ENCODE measurements around the gene NDUFV3.

The NDUFV3 gene

DNA sequence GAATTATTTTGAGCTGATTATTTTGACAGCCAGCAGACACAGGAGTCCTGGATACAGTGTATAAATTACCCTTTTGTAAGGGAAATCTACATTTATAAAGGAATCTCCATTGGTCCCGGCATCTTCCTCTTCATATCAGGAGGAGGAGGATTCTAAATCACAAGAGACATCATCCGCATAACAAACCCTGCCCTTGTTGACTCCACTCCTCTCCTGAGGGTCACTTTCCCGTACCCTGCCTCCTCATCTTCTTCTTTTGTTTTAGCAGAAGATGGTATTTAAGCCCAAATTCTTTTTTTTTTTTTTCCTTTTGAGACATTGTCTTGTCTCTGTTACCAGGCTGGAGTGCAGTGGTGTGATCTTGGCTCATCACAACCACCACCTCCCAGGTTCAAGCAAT, 66.6 kb downstream of the NDUFV3 start:
- no peaks in the 10 kb centered on the region for H3K27me3 ChIP-seq (ENCODE audit: control insufficient read depth, insufficient read depth, low read length)
- no peak overlapping the region for H3K27ac ChIP-seq (ENCODE audit: low read depth, low read length)
- H3K4me3 ChIP-seq (ENCODE audit: low read length) = no peak overlapping the region

DNA sequence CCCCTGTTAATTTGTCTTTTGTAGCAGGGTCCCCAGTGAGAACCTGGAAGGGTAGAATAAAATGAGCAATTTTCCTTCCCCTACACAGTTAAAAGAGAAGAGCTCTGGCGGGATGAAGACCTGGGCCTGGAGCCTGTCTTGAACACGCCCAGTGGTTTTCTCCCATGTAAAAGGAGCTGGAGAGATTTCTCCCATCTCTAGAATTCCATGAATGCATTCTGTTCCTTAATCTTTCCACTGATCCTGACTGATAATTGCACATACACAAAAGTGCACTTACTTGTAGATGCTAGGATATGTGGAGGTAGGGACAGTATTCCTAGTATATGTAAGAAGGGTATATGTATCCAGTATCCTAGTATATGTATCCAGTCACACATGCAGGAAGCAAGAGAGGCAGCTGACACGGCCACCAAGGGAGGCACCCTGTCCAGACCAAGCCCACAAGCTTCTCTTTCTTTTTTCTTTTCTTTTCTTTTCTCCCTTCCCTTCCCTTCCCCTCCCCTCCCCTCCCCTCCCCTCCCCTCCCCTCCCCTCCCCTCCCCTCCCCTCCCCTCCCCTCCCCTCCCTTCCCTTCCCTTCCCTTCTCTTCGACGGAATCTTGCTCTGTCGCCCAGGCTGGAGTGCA, 69.4 kb downstream of the NDUFV3 start:
- Histone ChIP-seq H3K27me3 (ENCODE audit: control insufficient read depth, insufficient read depth, low read length) (no peaks in the 10 kb centered on the region), H3K9ac (ENCODE audit: low read length) (no peak overlapping the region), H3K36me3 (ENCODE audit: control insufficient read depth, insufficient read depth, low read length) (no peaks in the 10 kb centered on the region), H3K4me1 (ENCODE audit: control insufficient read depth, insufficient read depth, low read length) (no peaks in the 10 kb centered on the region), H3K27ac (ENCODE audit: low read depth, low read length) (no peak overlapping the region), H3K4me3 (ENCODE audit: low read length) (no peak overlapping the region)

More for the DNA sequence above, 66.6 kb downstream of the NDUFV3 start:
- Histone ChIP-seq H3K9ac (ENCODE audit: low read length) (no peak overlapping the region), H3K4me1 (ENCODE audit: control insufficient read depth, insufficient read depth, low read length) (no peaks in the 10 kb centered on the region), H3K36me3 (ENCODE audit: control insufficient read depth, insufficient read depth, low read length) (no peaks in the 10 kb centered on the region)
